SKM-1 treated with dmso at 0.1 percent for 144 hours (cell line): ENCODE measurements around the gene WDFY1.

Source experiments
- DNase-seq: peaks from one replicate; lab custom pipeline; 2025; ENCODE audit not compliant: unreplicated experiment; lab: John Stamatoyannopoulos, UW

Gene WDFY1

GRCh38 chr2:223930103-223930976, 14.8 kb downstream of the WDFY1 start:
- no peak for DNase-seq

DNA sequence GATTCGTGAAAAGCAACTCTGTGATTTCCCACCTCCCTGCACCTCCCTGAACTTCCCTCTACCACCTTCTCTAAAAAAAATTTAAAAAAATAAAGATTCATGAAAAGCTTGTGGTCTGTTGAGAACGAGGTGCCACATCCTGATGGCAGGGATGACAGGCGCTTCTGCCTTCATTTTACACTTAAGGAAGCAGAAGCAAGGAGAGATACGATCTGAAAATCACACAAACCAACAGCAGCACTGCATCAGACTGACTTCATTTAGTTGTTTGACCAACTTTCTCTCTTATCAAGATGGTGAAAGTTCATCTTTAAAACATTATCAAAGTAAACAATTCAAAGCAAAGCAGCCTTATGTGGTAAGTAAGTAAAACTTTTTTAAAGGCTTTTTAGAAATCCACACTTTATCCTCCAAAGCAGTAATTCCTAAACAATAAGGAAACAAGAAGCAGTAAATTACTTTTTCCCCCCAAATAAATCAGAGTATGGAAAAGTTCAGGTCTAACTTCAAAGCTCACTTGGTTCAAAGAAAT, 15.5 kb downstream of the WDFY1 start:
- DNase-seq, result no peak

DNA sequence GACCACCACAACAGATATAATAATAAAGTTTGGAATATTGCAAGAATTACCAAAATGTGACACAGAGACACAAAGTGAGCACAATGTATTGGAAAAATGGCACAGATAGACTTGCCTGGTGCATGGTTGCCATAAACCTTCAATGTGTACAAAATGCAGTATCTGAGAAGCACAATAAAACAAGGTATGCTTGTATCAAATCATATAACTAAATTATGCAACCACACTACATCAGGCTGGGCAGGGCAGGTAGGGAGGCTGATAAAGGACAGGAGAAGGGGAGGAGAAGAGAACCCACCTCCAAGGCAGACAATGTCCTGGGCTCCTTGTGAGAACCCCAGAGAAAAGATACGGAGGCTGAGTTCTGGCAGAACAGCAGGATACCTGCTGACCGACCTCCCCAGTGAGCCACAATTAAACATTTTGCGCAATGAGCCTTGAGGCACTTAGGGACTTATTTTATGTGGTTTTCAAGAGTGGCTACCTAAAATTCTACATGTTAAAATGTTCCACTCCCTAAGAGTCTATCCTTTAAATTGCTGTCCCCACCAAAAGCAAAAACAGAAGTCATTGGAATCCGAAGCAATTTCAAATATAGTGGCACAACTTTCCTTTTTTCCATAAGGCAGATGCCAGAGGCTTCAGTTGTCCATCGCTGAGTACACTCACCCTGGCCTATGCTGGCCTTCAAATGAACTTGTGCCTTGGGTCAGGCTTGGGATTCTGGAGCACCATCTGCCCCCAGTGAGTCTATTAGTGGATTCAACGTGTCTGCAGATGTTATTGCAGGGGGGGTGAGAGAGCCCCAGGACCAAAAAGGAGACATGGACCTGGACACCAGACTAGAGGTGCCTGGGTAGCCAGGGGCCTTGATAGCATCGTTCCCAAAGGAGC, 16.8 kb downstream of the WDFY1 start:
- DNase-seq, result no peak

GRCh38 chr2:223925106-223925505, 20.0 kb downstream of the WDFY1 start:
- DNase-seq, result no peak

- DNase-seq, result no peak
Measured at GRCh38 chr2:223923976-223924375, 21.2 kb downstream of the WDFY1 start.

- DNase-seq, result no peak
Measured at GRCh38 chr2:223922308-223922707, 22.8 kb downstream of the WDFY1 start.

- DNase-seq, result no peak
Measured at GRCh38 chr2:223921204-223921603, 23.9 kb downstream of the WDFY1 start.

DNA sequence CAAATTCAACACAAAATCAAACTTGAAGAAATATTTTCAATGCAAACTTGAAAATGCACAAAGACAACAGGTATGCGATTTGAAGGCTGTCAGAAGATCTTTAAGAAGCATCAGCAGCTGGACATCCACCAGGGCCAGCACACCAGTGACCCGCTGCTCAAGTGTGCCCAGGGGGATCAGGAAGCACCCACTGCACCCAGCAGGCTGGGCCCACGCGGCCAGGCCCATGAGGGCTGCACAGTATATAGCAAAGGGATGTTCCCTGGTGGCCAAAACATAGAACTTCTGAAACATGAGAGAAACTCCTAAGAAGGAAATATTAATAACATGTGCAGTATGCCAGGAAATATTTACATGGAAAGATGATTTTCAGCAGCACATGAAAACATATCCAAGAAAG, 25.0 kb downstream of the WDFY1 start:
- no peak for DNase-seq

GRCh38 chr2:223918671-223919134, 26.4 kb downstream of the WDFY1 start:
- DNase-seq, result no peak

DNA sequence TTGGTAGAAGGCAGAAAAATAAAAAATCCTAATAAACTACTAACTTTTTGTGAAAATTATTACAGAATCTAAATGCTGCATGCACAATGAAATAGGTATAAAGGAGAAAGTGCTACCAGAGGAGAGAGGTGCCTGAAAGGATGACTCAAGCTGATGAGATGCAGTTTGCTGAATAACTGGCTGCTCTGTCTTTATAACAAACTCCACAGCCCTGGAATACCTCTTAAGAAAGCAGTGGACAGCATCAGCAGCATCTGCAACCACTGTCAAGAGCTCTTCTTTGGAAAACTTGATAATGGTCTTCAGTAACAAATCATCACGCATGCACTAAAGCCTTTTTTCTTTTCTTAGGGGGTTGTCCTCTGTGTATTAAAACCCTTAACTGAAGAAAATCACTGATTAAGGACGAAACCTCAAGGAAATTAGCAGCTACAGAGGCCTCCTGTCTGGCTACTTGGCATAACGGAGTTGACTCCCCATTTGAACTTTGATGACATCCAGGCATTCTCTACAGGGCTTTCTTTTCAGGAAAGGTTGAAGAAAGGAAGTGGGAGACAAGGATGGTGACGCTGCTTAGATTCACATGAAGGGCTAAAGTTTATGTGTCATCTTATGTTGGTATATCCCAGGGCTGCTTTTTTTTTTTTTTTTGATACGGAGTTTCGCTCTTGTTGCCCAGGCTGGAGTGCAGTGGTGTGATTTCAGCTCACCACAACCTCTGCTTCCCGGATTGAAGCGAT, 28.8 kb downstream of the WDFY1 start:
- no peak for DNase-seq

GRCh38 chr2:223915071-223915470, 30.1 kb downstream of the WDFY1 start:
- DNase-seq, result no peak

DNA sequence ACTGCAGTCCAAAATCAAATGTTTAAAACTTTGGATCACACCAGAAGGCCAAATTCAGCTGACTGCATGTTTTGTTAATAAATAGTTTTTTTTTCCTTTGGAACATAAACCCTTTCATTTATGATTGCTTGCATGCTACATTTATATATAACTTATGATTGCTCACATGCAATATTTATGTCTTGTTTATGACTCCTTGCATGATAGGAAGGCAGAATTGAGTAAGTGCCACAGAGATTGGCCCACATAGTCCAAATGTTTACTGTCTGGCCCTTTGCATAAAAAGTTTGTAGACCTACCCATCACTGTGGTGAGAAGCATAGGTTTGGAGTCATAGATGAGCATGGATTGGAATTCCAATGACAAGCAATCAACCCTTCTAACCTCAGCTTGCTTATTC, 30.8 kb downstream of the WDFY1 start:
- no peak for DNase-seq

- DNase-seq, result no peak
Measured at GRCh38 chr2:223909001-223909741, 36.0 kb downstream of the WDFY1 start.

DNA sequence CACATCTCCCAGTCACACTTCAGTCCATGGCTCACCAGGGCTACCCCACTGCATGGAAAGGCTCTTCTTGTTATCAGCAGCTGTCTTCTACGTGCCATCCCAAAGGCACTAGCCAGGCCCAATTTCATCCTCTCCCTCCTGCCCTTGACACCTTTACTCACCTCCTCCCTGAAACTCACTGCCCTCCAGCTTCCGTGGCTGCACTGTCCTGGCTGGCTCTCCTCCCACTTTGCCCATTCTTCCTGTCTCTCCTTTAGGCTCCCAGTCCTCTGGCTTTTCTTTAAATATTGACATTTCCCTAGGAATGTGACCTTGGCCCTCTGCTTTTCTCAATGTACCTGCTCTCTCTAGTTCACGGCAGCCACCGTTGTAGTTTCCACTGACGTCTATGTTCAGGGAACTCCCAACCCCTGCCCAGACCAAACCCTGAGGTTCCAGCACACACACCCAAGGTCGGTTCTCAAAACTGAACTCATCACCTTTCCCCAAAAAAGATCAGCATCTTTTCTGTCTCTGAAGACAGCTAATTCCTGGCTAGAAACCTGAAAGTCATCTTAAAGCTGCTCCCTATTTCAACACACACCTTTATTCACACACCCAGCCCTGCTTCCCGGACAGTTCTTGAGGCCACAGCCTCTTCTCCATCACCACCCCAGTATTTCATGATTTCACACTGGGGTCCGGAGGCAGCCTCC, 36.7 kb downstream of the WDFY1 start:
- no peak for DNase-seq

DNA sequence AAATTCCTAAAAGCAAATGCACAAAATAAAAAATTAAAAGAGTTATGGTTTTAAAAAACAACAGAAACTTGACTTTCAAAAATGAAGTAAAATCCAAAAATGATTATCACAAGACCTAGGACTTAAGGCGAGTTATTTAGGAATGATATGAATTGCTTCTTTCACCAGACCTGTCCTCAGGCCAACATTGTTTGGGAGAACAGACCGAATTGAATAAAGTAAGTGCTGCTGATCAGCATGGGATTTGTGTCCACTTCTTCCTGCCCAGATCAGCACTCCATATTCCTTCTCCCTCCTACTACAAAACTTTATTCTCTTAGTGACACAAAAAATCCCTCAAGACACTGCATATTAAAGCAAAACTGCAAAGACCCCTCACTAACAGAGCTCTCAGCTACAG, 39.1 kb downstream of the WDFY1 start:
- DNase-seq, result no peak

- no peak for DNase-seq
Measured at GRCh38 chr2:223901854-223902253, 43.3 kb downstream of the WDFY1 start.

DNA sequence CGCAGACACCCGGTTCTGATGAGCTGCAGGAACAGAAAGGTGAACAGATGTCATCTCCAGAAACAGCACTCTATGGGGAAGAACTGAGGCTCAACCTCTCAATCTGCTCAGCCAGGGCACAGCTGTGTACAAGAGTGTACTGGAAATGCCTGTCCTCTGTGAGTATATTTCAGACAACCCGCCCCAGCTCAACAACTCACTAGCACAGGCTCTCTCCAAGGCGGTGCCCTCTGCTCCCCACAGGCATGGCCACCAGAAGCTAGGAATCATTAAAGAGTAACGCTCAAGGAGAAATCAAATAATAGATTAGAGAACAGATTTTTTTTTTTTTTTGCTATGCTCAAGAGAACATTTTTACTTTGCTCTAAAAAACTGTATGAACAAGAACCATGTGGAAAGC, 43.8 kb downstream of the WDFY1 start:
- DNase-seq, result no peak

DNA sequence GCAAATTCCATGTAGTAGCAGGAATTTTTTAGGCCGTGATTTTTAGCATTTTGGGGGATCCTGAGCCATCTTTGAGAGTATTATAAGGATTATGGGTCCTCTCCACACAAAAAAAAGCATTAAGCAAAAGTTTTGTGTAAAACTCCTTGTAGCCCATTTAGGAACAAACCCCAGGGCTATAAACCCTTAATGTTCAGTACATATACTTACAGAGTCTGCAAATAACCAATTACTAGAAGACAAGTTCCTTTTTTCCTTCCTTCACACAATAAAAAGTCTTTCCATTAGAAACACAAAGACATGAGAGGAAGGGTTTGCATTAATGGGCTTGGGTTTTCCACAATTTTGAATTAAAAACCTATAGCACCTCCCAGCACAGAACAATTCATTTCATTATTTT, 44.6 kb downstream of the WDFY1 start:
- no peak for DNase-seq

GRCh38 chr2:223900066-223900465, 45.1 kb downstream of the WDFY1 start:
- DNase-seq, result no peak
